ENCODE data around the gene FNBP1.
"Not testable (repeated sequence)": the region's sequence is repeated elsewhere in the genome, so short reads cannot be mapped to it uniquely, and the experiment has no call there.

DNA sequence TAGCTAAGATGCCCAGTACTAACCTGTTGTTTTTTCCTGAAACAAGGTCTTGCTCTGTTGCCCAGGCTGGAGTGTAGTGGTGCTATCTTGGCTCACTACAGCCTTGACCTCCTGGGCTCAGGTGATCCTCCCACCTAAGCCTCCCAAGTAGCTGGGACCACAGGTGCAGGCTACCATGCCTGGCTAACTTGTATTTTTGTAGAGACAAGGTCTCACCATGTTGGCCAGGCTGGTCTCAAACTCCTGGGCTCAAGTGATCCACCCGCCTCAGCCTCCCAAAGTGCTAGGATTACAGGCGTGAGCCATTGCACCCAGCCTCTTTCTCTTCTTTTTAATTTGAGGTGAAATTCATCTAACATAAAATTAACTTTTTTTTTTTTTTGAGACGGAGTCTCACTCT, 21.1 kb downstream of the FNBP1 start:
- TF ChIP-seq, protein P1, sequence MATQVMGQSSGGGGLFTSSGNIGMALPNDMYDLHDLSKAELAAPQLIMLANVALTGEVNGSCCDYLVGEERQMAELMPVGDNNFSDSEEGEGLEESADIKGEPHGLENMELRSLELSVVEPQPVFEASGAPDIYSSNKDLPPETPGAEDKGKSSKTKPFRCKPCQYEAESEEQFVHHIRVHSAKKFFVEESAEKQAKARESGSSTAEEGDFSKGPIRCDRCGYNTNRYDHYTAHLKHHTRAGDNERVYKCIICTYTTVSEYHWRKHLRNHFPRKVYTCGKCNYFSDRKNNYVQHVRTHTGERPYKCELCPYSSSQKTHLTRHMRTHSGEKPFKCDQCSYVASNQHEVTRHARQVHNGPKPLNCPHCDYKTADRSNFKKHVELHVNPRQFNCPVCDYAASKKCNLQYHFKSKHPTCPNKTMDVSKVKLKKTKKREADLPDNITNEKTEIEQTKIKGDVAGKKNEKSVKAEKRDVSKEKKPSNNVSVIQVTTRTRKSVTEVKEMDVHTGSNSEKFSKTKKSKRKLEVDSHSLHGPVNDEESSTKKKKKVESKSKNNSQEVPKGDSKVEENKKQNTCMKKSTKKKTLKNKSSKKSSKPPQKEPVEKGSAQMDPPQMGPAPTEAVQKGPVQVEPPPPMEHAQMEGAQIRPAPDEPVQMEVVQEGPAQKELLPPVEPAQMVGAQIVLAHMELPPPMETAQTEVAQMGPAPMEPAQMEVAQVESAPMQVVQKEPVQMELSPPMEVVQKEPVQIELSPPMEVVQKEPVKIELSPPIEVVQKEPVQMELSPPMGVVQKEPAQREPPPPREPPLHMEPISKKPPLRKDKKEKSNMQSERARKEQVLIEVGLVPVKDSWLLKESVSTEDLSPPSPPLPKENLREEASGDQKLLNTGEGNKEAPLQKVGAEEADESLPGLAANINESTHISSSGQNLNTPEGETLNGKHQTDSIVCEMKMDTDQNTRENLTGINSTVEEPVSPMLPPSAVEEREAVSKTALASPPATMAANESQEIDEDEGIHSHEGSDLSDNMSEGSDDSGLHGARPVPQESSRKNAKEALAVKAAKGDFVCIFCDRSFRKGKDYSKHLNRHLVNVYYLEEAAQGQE (IDR thresholded peaks at IDR 0.05; ENCODE audit: low read depth, low read length): not testable (repeated sequence)
- TF ChIP-seq, protein P2, sequence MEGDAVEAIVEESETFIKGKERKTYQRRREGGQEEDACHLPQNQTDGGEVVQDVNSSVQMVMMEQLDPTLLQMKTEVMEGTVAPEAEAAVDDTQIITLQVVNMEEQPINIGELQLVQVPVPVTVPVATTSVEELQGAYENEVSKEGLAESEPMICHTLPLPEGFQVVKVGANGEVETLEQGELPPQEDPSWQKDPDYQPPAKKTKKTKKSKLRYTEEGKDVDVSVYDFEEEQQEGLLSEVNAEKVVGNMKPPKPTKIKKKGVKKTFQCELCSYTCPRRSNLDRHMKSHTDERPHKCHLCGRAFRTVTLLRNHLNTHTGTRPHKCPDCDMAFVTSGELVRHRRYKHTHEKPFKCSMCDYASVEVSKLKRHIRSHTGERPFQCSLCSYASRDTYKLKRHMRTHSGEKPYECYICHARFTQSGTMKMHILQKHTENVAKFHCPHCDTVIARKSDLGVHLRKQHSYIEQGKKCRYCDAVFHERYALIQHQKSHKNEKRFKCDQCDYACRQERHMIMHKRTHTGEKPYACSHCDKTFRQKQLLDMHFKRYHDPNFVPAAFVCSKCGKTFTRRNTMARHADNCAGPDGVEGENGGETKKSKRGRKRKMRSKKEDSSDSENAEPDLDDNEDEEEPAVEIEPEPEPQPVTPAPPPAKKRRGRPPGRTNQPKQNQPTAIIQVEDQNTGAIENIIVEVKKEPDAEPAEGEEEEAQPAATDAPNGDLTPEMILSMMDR (IDR thresholded peaks at IDR 0.05 in 2 of 3, conservative IDR thresholded peaks at IDR 0.05 in 1 of 3; ENCODE audit: control insufficient read depth in 2 of 3, extremely low read depth in 1 of 3, insufficient read depth in 1 of 3, low read depth in 3 of 3, low read length in 3 of 3): not testable (repeated sequence)
- not testable (repeated sequence) for TF ChIP-seq ETV6 (conservative IDR thresholded peaks at IDR 0.05 in 1 of 2, IDR thresholded peaks at IDR 0.05 in 1 of 2; ENCODE audit: borderline replicate concordance in 1 of 2, low read depth in 1 of 2); YY1 (IDR thresholded peaks at IDR 0.05; ENCODE audit: low read depth, low read length); IKZF1 (conservative IDR thresholded peaks at IDR 0.05); CREB1 (IDR thresholded peaks at IDR 0.05; ENCODE audit: low read depth); TAF1 (IDR thresholded peaks at IDR 0.05; ENCODE audit: borderline replicate concordance, low read depth, low read length); ZSCAN29 (IDR thresholded peaks at IDR 0.05); EP300 (IDR thresholded peaks at IDR 0.05; ENCODE audit: borderline replicate concordance in 1 of 2, control insufficient read depth in 1 of 2, low read depth in 2 of 2, low read length in 2 of 2)
- TF ChIP-seq, protein P3, sequence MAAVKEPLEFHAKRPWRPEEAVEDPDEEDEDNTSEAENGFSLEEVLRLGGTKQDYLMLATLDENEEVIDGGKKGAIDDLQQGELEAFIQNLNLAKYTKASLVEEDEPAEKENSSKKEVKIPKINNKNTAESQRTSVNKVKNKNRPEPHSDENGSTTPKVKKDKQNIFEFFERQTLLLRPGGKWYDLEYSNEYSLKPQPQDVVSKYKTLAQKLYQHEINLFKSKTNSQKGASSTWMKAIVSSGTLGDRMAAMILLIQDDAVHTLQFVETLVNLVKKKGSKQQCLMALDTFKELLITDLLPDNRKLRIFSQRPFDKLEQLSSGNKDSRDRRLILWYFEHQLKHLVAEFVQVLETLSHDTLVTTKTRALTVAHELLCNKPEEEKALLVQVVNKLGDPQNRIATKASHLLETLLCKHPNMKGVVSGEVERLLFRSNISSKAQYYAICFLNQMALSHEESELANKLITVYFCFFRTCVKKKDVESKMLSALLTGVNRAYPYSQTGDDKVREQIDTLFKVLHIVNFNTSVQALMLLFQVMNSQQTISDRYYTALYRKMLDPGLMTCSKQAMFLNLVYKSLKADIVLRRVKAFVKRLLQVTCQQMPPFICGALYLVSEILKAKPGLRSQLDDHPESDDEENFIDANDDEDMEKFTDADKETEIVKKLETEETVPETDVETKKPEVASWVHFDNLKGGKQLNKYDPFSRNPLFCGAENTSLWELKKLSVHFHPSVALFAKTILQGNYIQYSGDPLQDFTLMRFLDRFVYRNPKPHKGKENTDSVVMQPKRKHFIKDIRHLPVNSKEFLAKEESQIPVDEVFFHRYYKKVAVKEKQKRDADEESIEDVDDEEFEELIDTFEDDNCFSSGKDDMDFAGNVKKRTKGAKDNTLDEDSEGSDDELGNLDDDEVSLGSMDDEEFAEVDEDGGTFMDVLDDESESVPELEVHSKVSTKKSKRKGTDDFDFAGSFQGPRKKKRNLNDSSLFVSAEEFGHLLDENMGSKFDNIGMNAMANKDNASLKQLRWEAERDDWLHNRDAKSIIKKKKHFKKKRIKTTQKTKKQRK (IDR thresholded peaks at IDR 0.05; ENCODE audit: low read depth, low read length): not testable (repeated sequence)
- TF ChIP-seq, protein P4, sequence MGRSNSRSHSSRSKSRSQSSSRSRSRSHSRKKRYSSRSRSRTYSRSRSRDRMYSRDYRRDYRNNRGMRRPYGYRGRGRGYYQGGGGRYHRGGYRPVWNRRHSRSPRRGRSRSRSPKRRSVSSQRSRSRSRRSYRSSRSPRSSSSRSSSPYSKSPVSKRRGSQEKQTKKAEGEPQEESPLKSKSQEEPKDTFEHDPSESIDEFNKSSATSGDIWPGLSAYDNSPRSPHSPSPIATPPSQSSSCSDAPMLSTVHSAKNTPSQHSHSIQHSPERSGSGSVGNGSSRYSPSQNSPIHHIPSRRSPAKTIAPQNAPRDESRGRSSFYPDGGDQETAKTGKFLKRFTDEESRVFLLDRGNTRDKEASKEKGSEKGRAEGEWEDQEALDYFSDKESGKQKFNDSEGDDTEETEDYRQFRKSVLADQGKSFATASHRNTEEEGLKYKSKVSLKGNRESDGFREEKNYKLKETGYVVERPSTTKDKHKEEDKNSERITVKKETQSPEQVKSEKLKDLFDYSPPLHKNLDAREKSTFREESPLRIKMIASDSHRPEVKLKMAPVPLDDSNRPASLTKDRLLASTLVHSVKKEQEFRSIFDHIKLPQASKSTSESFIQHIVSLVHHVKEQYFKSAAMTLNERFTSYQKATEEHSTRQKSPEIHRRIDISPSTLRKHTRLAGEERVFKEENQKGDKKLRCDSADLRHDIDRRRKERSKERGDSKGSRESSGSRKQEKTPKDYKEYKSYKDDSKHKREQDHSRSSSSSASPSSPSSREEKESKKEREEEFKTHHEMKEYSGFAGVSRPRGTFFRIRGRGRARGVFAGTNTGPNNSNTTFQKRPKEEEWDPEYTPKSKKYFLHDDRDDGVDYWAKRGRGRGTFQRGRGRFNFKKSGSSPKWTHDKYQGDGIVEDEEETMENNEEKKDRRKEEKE (IDR thresholded peaks at IDR 0.05): not testable (repeated sequence)
